ENCODE results near the gene LRRC14B.
"Not testable (repeated sequence)": the region's sequence is repeated elsewhere in the genome, so short reads cannot be mapped to it uniquely, and the experiment has no call there.

Gene LRRC14B

GRCh38 chr5:227375-227774, 36.1 kb downstream of the LRRC14B start:
- H3K27ac Mint-ChIP-seq; H3K4me1 Mint-ChIP-seq; H3K9me3 Mint-ChIP-seq; H3K4me3 Mint-ChIP-seq; DNase-seq (ENCODE audit: low spot score in 2 of 2); H3K27me3 Mint-ChIP-seq; ATAC-seq (ENCODE audit: low read depth): not testable (repeated sequence)
- H3K36me3 Mint-ChIP-seq: peaks cover 35% of the 10 kb centered on the region

DNA sequence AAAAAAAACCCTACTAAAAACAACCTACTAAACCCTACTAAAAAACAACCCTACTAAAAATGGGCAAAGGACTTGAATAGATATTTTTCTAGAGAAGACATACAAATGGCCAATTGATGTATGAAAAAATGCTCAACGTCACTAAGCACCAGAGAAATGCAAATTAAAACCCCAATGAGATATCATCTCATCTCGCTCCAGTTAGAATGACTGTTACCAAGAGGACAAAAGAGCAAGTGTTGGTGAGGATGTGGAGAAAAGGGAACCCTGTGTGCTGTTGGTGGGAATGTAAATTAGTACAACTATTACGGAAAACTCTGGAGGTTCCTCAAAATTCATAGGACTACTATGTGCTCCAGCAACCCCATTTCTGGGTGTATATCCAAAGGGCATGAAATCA, 37.6 kb downstream of the LRRC14B start:
- ATAC-seq (ENCODE audit: low read depth): no peak
- no peaks in the 10 kb centered on the region for H3K4me1 Mint-ChIP-seq
- H3K4me3 Mint-ChIP-seq: no peak overlapping the region
- no peaks in the 10 kb centered on the region for H3K9me3 Mint-ChIP-seq
- no peak overlapping the region for H3K27ac Mint-ChIP-seq
- H3K27me3 Mint-ChIP-seq: no peaks in the 10 kb centered on the region
- no peak for DNase-seq (ENCODE audit: low spot score in 2 of 2)
- peaks cover 40% of the 10 kb centered on the region for H3K36me3 Mint-ChIP-seq

DNA sequence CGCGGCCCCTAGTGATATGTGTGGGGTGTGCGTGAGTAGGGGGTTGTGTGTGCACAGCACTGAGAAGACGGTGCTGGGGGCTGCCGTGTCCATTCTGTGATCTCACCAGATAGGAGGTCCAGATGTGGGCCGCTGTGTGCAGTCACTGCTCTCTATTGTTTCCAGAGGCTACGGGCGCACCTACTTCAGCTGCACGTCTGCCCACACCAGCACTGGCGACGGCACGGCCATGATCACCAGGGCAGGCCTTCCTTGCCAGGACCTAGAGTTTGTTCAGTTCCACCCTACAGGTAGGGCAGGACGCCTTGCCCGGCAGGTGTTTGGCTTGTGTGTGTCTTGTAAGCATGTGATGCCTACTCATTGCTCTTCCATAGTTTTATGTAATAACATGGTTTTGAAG, 39.4 kb downstream of the LRRC14B start:
- no peaks in the 10 kb centered on the region for H3K9me3 Mint-ChIP-seq
- H3K36me3 Mint-ChIP-seq: peaks cover 34% of the 10 kb centered on the region
- H3K27ac Mint-ChIP-seq: no peak overlapping the region
- no peaks in the 10 kb centered on the region for H3K27me3 Mint-ChIP-seq
- H3K4me1 Mint-ChIP-seq: no peaks in the 10 kb centered on the region
- no peak overlapping the region for H3K4me3 Mint-ChIP-seq
- ATAC-seq (ENCODE audit: low read depth) (no peak), DNase-seq (ENCODE audit: low spot score in 2 of 2) (no peak)

GRCh38 chr5:231661-232060, 40.4 kb downstream of the LRRC14B start:
- Mint-ChIP-seq H3K27ac (no peak overlapping the region), H3K4me3 (no peak overlapping the region), H3K27me3 (no peaks in the 10 kb centered on the region), H3K9me3 (no peaks in the 10 kb centered on the region), H3K36me3 (peaks cover 32% of the 10 kb centered on the region), H3K4me1 (no peaks in the 10 kb centered on the region)
- no peak for ATAC-seq (ENCODE audit: low read depth)
- DNase-seq (ENCODE audit: low spot score in 2 of 2): no peak

DNA sequence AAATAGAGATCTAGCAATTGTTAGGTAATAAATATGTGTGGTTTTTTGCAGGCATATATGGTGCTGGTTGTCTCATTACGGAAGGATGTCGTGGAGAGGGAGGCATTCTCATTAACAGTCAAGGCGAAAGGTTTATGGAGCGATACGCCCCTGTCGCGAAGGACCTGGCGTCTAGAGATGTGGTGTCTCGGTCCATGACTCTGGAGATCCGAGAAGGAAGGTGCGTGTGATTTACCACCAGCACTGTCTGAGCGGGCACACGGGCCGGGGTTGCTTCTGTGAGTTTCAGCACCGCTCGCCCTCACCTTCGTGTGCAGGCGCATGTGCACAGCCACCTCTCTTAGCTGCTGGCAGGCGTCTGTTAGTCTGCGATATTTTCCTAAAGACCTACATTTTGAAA, 42.1 kb downstream of the LRRC14B start:
- not testable (repeated sequence) for H3K4me3 Mint-ChIP-seq; ATAC-seq (ENCODE audit: low read depth); DNase-seq (ENCODE audit: low spot score in 2 of 2); H3K27ac Mint-ChIP-seq; H3K27me3 Mint-ChIP-seq; H3K4me1 Mint-ChIP-seq; H3K9me3 Mint-ChIP-seq
- peaks cover 27% of the 10 kb centered on the region for H3K36me3 Mint-ChIP-seq

GRCh38 chr5:234450-234849, 43.2 kb downstream of the LRRC14B start:
- no peaks in the 10 kb centered on the region for H3K4me1 Mint-ChIP-seq
- H3K27ac Mint-ChIP-seq: no peak overlapping the region
- DNase-seq (ENCODE audit: low spot score in 2 of 2): no peak
- ATAC-seq (ENCODE audit: low read depth): no peak
- peaks cover 20% of the 10 kb centered on the region for H3K36me3 Mint-ChIP-seq
- H3K9me3 Mint-ChIP-seq: no peaks in the 10 kb centered on the region
- H3K27me3 Mint-ChIP-seq: no peaks in the 10 kb centered on the region
- H3K4me3 Mint-ChIP-seq: no peak overlapping the region

- not testable (repeated sequence) for ATAC-seq (ENCODE audit: low read depth); H3K9me3 Mint-ChIP-seq; DNase-seq (ENCODE audit: low spot score in 2 of 2); H3K4me1 Mint-ChIP-seq; H3K27ac Mint-ChIP-seq; H3K27me3 Mint-ChIP-seq; H3K4me3 Mint-ChIP-seq
- peaks cover 20% of the 10 kb centered on the region for H3K36me3 Mint-ChIP-seq
Observed at GRCh38 chr5:235527-235926, 44.2 kb downstream of the LRRC14B start.

- not testable (repeated sequence) for H3K27ac Mint-ChIP-seq; DNase-seq (ENCODE audit: low spot score in 2 of 2); H3K4me1 Mint-ChIP-seq; H3K9me3 Mint-ChIP-seq; H3K4me3 Mint-ChIP-seq; ATAC-seq (ENCODE audit: low read depth); H3K27me3 Mint-ChIP-seq
- H3K36me3 Mint-ChIP-seq: peaks cover 33% of the 10 kb centered on the region
Observed at GRCh38 chr5:237931-238330, 46.6 kb downstream of the LRRC14B start.

- H3K27ac Mint-ChIP-seq; H3K4me3 Mint-ChIP-seq; ATAC-seq (ENCODE audit: low read depth); H3K27me3 Mint-ChIP-seq; DNase-seq (ENCODE audit: low spot score in 2 of 2); H3K9me3 Mint-ChIP-seq; H3K4me1 Mint-ChIP-seq: not testable (repeated sequence)
- peaks cover 32% of the 10 kb centered on the region for H3K36me3 Mint-ChIP-seq
Observed at GRCh38 chr5:240550-240949, 49.3 kb downstream of the LRRC14B start.

DNA sequence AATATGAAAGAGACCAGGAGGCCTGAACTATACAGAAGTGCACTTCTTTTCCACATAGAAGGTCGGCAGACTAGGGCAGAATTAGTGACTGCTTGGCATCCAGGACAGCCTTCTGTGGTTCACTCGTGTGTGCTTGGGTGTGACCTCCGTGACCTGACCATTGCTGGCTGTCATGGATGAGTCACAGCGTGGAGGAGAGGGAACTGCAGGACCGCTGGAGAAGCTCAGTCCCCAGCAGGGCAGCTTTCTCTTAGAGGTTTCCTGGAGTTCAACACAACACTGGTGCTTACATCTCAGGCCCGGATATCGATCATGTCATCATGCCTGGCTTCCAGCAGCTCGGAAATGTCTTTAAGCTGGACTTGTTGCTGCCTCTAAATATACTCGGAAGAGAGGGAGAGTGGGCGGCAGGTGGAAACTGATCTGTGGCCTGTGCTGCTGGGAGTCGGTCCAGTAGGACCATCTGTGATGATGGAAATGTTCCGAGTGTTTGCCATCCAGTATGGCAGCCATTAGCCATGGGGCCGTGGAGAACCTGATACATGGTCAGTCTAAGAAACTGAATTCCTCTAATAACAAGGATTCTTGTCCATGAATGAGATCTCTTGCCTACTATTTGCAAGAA, 49.9 kb downstream of the LRRC14B start:
- H3K27me3 Mint-ChIP-seq; DNase-seq (ENCODE audit: low spot score in 2 of 2); H3K9me3 Mint-ChIP-seq; H3K4me1 Mint-ChIP-seq; ATAC-seq (ENCODE audit: low read depth); H3K4me3 Mint-ChIP-seq; H3K27ac Mint-ChIP-seq: not testable (repeated sequence)
- peaks cover 37% of the 10 kb centered on the region for H3K36me3 Mint-ChIP-seq

GRCh38 chr5:243683-244367, 52.5 kb downstream of the LRRC14B start:
- ATAC-seq (ENCODE audit: low read depth); H3K4me3 Mint-ChIP-seq; DNase-seq (ENCODE audit: low spot score in 2 of 2); H3K27me3 Mint-ChIP-seq; H3K4me1 Mint-ChIP-seq; H3K9me3 Mint-ChIP-seq: not testable (repeated sequence)
- H3K27ac Mint-ChIP-seq: peak overlapping the region; percentile 31
- H3K36me3 Mint-ChIP-seq: peaks cover 56% of the 10 kb centered on the region

DNA sequence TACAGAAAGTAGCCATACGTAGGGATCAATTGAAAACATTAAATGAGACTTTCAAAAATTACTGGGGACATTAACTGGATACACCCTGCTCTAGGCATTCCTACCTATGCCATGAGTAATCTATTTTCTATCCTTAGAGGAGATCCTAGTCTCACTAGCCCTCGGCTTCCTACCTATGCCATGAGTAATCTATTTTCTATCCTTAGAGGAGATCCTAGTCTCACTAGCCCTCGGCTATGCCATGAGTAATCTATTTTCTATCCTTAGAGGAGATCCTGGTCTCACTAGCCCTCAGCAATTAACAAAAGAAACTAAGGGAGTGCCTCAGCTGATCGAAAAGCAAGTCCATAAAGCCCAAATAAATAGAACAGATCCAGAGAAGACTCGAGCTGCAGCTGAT, 54.4 kb downstream of the LRRC14B start:
- not testable (repeated sequence) for DNase-seq (ENCODE audit: low spot score in 2 of 2); H3K9me3 Mint-ChIP-seq; H3K4me1 Mint-ChIP-seq; H3K4me3 Mint-ChIP-seq; H3K27me3 Mint-ChIP-seq; ATAC-seq (ENCODE audit: low read depth); H3K27ac Mint-ChIP-seq
- peaks cover 59% of the 10 kb centered on the region for H3K36me3 Mint-ChIP-seq

Measured in memory B cell (primary cell).